SKM-1 (cell line): ENCODE measurements around the gene UBR3.
"Not testable (repeated sequence)": the region's sequence is repeated elsewhere in the genome, so short reads cannot be mapped to it uniquely, and the experiment has no call there.

ENCODE experiments used
- DNase-seq: peaks from one replicate; lab custom pipeline; 2025; ENCODE audit not compliant: unreplicated experiment; lab: John Stamatoyannopoulos, UW

UBR3 gene, protein sequence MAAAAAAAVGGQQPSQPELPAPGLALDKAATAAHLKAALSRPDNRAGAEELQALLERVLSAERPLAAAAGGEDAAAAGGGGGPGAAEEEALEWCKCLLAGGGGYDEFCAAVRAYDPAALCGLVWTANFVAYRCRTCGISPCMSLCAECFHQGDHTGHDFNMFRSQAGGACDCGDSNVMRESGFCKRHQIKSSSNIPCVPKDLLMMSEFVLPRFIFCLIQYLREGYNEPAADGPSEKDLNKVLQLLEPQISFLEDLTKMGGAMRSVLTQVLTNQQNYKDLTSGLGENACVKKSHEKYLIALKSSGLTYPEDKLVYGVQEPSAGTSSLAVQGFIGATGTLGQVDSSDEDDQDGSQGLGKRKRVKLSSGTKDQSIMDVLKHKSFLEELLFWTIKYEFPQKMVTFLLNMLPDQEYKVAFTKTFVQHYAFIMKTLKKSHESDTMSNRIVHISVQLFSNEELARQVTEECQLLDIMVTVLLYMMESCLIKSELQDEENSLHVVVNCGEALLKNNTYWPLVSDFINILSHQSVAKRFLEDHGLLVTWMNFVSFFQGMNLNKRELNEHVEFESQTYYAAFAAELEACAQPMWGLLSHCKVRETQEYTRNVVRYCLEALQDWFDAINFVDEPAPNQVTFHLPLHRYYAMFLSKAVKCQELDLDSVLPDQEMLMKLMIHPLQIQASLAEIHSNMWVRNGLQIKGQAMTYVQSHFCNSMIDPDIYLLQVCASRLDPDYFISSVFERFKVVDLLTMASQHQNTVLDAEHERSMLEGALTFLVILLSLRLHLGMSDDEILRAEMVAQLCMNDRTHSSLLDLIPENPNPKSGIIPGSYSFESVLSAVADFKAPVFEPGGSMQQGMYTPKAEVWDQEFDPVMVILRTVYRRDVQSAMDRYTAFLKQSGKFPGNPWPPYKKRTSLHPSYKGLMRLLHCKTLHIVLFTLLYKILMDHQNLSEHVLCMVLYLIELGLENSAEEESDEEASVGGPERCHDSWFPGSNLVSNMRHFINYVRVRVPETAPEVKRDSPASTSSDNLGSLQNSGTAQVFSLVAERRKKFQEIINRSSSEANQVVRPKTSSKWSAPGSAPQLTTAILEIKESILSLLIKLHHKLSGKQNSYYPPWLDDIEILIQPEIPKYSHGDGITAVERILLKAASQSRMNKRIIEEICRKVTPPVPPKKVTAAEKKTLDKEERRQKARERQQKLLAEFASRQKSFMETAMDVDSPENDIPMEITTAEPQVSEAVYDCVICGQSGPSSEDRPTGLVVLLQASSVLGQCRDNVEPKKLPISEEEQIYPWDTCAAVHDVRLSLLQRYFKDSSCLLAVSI (N-terminal part only)

DNA sequence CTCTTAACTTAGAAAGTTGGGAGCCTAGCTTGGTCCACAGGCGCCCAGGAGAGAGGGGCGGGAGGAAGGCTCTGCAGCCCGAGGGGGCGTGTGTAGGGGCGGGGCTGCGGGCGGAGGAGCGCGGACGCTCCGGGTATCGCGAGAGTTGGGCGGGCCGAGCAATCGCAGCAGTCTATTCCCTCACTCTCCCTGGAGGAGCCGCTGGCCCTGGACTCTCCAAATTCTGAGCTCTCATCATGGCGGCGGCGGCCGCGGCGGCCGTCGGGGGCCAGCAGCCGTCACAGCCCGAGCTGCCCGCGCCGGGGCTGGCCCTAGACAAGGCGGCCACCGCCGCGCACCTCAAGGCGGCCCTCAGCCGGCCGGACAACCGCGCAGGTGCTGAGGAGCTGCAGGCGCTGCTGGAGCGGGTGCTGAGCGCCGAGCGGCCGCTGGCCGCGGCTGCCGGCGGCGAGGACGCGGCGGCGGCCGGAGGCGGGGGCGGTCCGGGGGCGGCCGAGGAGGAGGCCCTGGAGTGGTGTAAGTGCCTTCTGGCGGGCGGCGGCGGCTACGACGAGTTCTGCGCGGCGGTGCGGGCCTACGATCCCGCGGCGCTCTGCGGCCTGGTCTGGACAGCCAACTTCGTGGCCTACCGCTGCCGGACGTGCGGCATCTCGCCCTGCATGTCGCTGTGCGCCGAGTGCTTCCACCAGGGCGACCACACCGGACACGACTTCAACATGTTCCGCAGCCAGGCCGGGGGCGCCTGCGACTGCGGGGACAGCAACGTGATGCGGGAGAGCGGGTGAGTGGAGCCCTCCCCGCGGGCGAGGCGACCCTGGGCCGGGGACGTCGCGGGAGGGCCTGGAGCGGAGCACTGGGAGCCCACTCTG lies at the start of gene UBR3:
UBR3 (plus strand) TSS at position 183 of the 869 bp plus-strand sequence; CDS start at position 237, 54 bp downstream.
- peak; percentile 90 for DNase-seq

DNA sequence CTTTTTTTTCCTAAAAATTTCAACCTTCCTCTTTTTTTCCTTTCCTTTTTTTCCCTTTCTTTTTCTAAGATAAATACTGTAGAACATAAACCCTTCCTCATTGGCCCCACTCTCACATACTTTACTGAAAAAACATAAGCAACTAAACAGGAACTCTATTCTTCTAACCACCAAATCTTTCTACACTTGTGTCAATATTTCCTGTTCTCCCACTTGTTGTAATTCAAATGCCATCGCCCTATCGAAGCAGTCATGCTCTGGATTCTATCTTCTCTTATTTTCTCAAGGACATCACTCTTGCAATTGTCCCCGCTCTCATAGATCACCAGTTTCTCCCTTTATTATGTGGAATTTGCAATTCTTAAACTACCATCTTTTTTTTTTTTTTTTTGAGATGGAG lies 48.8 kb upstream of the UBR3 start:
- no peak for DNase-seq

DNA sequence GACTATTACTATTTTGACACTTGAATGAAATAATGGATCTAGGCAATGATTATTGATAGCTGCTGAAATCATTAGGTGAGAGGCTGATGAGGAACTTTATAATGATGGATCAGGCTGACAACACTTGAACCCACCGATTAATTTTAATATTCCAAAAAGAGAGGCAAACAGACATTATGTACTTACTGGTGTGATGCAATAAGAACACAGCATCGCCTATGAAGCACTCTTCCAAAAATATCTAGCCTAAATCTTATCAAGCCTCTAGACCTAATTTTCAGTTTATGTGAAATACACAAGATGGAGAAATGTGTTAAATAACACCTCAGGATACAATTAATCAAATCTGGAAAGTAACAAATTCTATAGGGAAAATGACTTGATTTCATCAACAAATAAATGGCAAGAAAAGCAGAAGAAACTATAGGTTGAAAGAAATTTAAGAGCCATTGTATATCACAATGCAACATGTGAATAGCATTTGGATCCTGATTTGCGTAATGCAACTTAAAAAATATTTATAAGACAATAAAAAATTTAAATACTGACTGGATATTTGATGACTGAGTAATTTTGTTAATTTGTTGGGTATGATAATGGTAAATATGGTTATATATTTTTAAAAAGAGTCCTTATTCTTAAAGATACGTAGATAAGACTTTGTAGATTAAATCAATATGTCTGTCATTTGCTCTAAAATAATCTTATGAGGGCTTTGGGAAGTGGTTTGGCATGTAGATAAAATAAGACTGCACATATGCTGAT lies 45.8 kb upstream of the UBR3 start:
- no peak for DNase-seq

DNA sequence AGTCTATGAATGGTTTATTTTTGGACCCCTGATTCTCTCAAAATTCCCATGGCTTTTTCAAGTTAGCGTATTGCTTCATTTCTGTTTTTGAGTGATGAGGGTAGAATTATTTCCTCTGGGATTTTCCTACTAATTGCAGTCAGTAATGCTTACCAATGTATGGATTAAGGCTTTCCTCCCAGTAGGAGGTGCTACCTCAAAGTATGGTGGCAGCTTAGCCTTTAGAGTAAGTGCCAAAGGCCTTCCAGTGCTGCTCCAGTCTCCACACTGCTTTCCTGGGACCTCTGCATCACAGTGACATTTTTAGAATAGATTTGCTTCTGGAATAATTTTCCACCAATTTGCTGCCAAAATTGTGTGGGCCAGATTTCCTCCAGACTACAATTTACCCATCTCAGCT lies 44.7 kb upstream of the UBR3 start:
- no peak for DNase-seq

DNA sequence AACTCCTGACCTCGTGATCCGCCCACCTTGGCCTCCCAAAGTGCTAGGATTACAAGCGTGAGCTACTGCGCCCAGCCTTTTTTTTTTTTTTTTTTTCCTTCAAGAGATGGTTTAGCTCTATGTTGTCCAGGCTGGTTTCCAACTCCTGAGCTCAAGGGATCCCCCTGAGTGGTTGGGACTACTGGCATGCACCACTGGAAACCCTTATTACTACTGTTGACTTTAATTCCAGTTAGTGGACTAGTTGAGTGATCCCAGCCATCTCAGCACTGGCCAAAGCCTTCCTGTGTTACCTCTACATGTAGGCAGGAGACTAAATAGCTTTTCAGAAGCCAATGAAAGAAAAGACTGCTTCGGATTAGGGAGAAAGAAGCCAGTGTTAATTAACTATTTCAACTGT lies 36.7 kb upstream of the UBR3 start:
- DNase-seq, result no peak

DNA sequence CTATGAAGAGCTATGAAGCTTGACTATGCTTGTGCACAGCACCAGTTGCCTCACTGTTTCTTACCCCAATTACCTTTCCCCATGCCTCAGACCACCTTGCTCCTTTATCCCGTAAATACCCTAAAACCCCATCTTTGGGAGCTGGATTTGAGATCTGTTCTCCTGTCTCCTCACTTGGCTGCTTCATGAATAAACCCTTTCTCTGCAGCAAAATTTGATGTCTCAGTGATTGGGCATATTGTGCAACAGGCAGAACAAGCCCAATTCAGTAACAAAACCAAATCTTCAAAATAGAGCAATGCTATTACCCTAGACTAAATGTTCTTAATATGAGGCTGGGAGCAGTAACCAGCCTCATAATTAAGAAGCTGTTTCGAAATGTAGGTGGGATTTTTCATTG lies 32.1 kb upstream of the UBR3 start:
- no peak for DNase-seq

DNA sequence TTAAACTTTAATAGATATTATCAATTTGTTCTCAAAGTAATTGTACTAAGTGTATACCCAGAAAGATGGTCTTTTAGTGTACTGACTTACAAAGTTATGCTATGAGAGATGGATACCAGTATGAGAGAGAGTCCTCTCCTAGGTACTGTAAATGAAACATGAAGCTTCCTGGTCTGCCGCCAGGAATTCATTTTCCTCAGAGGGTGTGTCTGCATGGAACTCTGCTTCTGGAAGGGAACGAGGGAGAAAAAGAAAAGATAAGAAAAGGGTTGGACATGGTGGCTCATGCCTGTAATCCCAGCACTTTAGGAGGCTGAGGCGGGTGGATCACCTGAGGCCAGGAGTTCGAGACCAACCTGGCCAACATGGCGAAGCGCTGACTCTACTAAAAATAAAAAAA lies 30.8 kb upstream of the UBR3 start:
- DNase-seq, result no peak

DNA sequence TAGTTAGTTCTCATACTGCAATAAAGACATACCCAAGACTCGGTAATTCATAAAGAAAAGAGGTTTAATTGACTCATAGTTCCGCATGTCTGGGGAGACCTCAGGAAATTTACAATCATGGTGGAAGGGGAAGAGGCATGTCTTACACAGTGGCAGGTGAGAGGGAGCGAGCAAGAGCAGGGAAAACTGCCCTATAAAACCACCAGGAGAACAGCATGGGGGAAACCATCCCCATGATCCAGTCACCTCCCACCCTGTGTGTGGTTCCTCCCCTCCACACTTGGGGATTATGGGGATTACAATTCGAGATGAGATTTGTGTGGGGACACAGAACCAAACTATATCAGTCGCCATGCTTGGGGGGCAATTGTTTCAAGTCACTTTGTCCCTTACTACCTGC lies 29.7 kb upstream of the UBR3 start:
- DNase-seq, result no peak

DNA sequence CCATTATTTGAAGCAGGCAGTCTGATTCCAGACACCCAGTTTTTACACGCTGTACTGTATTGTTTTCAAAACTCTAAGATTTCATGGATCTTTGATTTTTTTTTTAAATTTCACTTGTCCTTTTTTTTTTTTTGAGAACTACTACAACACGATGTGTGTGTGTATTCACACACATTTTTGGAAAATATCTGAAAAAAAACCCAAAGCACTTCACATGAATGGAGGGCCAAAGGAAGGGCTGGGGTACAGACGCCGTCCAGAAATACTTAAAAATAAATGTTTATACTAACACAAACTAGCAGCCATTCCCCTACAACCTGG lies 28.9 kb upstream of the UBR3 start:
- no peak for DNase-seq

DNA sequence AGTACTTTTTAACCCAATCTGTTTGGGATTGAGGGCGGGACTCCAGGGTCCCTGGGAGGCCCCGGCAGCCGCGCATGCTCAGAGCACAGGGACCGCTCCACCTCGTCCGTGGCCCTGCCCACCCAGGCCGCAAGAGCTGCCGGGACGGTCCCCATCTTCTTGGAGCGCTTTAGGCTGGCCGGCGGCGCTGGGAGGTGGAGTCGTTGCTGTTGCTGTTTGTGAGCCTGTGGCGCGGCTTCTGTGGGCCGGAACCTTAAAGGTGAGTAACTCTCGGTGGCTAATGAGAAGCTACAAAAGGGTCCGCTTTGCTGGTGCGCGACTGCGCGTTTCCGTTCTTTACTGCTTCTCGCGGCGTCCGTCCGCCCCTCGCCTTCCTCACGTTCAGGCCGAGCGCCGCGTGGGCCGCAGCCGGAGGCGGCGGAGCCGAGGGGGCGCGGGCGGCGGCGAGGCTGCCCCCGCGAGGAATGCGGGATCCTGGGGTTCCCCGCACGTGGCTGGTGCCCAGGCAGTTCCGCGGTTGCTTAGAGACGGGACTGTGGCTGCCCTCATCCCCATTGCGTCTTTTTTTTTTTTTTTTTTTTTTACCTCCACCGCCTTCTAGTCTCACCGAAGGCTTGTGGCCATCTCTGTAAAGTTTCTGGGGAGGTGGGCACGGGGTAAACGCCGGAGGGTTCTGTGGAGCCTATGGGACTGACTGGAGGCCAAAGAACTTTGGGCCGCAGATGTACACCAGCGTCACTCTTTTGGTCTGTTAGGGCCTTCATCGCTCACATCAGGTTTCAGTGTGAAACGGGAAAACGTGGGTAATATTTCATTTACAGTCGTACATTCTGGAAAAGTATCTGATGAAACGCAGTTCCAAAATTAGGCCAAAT lies 28.3 kb upstream of the UBR3 start, which contains the start of gene SSB:
SSB (plus strand) TSS at position 154 of the 875 bp plus-strand sequence. CDS start 2,090 bp downstream, outside the sequence.
- DNase-seq, result peak; percentile 78

DNA sequence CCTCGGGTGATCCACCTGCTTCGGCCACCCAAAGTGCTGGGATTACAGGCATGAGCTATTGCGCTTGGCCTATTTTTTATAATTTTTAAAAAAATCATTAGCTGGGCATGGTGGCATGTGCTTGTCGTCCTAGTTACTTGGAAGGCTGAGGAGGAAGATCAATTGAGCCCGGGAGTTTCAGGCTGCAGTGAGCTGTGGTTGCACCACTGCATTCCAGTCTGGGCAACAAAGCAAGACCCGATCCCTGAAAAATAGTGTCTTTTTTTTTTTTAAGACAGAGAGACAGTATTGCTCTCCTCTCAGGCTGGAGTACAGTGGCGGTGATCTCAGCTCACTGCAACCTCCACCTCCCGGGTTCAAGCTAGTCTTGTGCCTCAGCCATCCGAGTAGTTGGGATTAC lies 23.8 kb upstream of the UBR3 start:
- DNase-seq, result no peak

DNA sequence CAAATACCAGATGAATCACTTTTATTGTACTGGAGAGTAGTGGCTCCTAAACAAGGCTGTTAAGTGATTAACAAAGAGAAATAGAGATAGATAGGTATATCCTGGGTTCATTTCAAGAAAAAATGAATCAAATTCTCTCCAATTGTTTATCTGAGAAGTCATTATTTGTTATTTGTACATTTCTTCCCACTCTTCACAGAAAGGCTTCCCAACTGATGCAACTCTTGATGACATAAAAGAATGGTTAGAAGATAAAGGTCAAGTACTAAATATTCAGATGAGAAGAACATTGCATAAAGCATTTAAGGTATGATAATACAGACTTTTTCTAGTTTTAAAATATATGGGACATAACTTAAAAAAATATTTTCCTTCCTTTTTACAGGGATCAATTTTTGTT lies 20.7 kb upstream of the UBR3 start:
- DNase-seq, result no peak

DNA sequence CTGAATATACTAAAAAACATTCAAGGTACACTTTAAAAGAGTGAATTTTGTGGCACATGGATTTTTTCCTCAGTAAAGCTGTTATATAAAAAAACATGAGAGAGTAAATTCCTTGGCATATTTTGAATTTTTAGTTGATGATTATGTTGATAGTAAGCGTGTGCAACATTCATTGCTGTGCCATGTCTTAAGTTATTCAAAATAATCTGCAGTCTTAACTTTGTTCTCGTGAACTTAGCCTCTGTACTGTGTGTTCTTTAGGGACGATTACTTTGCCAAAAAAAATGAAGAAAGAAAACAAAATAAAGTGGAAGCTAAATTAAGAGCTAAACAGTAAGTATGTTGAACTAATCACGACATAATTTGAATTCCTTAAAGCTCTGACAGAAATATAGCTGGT lies 19.0 kb upstream of the UBR3 start:
- DNase-seq, result no peak

DNA sequence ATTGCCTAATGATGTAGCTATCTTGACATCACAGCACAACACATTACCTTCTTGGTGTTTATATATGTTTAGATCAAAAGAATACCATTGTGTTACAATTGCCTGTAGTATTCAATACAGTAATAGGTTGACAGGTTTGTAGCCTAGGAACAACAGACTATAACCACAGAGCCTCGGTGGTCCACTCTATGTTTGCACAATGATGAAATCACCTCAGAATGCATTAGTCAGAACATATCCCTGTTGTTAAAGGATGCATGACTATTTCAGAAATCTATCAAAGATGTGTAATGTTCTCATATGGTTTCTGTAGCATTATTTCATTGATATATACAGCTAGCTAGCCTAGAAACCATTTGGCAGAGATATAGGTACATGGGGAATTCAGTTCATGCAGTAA lies 11.4 kb upstream of the UBR3 start:
- DNase-seq, result no peak

DNA sequence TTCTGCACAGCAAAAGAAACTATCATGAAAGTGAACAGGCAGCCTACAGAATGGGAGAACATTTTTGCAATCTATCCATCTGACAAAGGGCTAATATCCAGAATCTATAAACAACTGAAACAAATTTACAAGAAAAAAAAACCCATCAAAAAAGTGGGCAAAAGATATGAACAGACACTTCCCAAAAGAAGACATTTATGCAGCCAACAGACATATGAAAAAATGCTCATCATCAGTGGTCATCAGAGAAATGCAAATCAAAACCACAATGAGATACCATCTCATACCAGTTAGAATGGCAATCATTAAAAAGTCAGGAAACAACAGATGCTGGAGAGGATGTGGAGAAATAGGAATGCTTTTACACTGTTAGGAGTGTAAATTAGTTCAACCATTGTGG lies 10.3 kb upstream of the UBR3 start:
- DNase-seq, result not testable (repeated sequence)

DNA sequence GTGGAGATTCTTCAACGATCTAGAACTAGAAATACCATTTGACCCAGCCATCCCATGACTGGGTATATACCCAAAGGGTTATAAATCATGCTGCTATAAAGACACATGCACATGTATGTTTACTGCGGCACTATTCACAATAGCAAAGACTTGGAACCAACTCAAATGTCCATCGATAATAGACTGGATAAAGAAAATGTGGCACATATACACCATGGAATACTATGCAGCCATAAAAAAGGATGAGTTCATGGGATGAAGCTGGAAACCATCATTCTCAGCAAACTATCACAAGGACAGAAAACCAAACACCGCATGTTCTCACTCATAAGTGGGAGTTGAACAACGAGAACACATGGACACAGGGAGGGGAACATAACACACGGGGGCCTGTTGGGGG lies 9.9 kb upstream of the UBR3 start:
- DNase-seq, result not testable (repeated sequence)

DNA sequence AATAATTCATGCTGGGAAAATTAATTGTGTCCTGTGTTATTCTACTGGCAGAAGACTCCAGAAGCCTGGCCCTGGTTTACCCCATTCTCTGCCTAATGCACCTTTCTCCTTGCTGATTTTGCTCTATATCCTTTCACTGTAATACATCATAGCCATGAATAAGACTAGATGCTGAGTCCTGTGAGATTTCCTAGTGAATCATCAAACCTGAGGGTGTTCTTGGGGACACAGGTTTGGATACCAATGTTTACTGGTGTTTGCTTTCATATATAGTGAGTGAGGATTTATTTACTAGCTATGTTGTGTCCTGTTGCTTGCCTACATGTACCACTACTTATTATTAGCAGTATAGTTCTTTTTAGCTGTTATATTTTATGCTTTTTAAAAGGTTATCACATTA lies 9.0 kb upstream of the UBR3 start:
- DNase-seq, result no peak

DNA sequence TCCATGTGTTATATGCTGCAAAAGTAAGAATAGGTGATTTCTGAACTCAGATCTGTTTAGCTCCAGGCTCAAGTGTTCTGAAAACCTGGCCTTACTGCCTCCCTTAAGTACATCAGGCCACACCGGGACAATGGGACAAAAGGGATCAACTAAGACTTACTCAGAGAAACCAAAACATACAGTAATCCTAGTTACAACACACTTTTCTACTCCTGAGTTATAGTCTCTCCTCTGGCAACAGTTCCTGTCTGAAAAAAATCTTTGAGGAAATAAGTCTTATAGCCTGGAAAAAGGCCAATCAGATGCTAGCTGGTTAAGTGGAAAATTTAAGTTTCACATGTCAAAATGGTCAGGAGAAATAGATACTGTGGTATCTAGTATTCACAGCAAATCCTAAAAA lies 8.1 kb upstream of the UBR3 start:
- no peak for DNase-seq

DNA sequence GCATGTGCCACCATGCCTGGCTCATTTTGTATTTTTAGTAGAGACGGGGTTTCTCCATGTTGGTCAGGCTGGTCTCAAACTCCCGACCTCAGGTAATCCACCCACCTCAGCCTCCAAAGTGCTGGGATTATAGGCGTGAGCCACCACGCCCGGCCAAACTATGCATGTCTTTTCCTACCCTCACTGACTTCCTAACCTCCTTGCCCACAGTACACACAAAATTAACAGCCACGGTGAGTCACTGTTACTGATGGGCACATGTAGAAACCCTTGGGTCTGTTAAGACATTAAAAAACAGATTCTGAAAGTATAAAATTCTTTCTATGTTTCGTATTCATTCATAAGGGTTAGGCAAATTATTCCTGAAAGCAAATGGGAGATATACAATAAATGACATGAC lies 7.2 kb upstream of the UBR3 start:
- DNase-seq, result not testable (repeated sequence)
